Mucosa of descending colon (tissue), 3 donors: ENCODE measurements around the gene MPP1. TPM values are rescaled to one million over a fixed set of nuclear protein-coding genes. Genes with fewer than 3 reads are reported as not detected.

ENCODE experiments used
- ATAC-seq: fragments of 200-7000 bp; cut with Tn5 transposase; one replicate; pipeline ENCODE4 v1.9.1; 2020; ENCODE audit warnings: mild to moderate bottlenecking, moderate library complexity
- DNase-seq, 3 donors: peaks; one replicate each; pipeline ENCODE4 v3.0.0-alpha.2; 2020
- H3K36me3 ChIP-seq: fragments of 200-600 bp; one replicate; pipeline ENCODE4 v1.8.0; 2021; ENCODE audit warnings: low read depth, mild to moderate bottlenecking
- H3K4me1 ChIP-seq: fragments of 200-600 bp; one replicate; pipeline ENCODE4 v1.8.0; 2021; ENCODE audit warnings: low read depth, mild to moderate bottlenecking
- H3K4me3 ChIP-seq: fragments of 200-600 bp; one replicate; pipeline ENCODE4 v1.8.0; 2021; ENCODE audit warnings: mild to moderate bottlenecking
- H3K9me3 ChIP-seq: fragments of 200-600 bp; one replicate; pipeline ENCODE4 v1.8.0; 2021; ENCODE audit warnings: mild to moderate bottlenecking
- CTCF ChIP-seq: fragments of 200-600 bp; IDR thresholded peaks from one replicate; pipeline ENCODE4 v1.8.0; 2022; ENCODE audit warnings: antibody characterized with exemption, mild to moderate bottlenecking
- intact Hi-C, 2 donors: fragments of 100-400 bp; cut with DNase I in 1 of 2; cut with micrococcal nuclease in 1 of 2; formaldehyde crosslinking; loops; one replicate each; pipeline versions ENCODE4 v1.11.0 to v1.11.1; 2022; cut with DNase I, micrococcal nuclease
- long read RNA-seq, 2 donors: library from polyadenylated mRNA; unstranded; transcript quantifications; one replicate each; pipeline ENCODE4 v2.0.0, GENCODE V29; 2019 to 2021
- total RNA-seq, 3 donors: library from RNA; stranded (reverse); fragmentation: NEBNext Ultra II Directional in 2 of 3; extraction: Animal tissue kit (Norgen Biotek cat#: 25700) in 2 of 3; gene quantifications; one replicate each; pipeline versions ENCODE4 v1.2.1 to v1.2.4, GENCODE V29; 2021 to 2023
- donor health status: DM: no; HTN: no; CAD: no; lungs with moderate emphysema.
- donor health status: DM: no; HTN: no; CAD: no.
- donor health status: DM: no; HTN: yes; CAD: no.

MPP1 gene
- 10 to 100 TPM; 28.9 to 38.5 (median 37.3) TPM for total RNA-seq
- long read RNA-seq, donor 1, transcript MPP1-202 (12 exons, 2,042 nt), result major isoform, 28 of 34 reads
- long read RNA-seq, donor 1, partial matches to known transcripts, result 2 of 34 reads
- long read RNA-seq, donor 1, other reads (novel, unspliced or antisense), result 3 of 34 reads
- long read RNA-seq, donor 2, transcript MPP1-202 (12 exons, 2,042 nt), result major isoform, 36 of 44 reads
- long read RNA-seq, donor 2, partial matches to known transcripts, result 2 of 44 reads
- long read RNA-seq, donor 2, other reads (novel, unspliced or antisense), result 5 of 44 reads

- intact Hi-C loops, result no loop called here
- DNase-seq (peak; percentile 75 to 89 (median 86)), ATAC-seq (peak; percentile 98)
- TF ChIP-seq CTCF, result no peak
- no peaks in the 10 kb centered on the region for H3K9me3 ChIP-seq
- no peak within 1 kb of the TSS for H3K4me3 ChIP-seq
- H3K36me3 ChIP-seq, result no peaks in the 10 kb centered on the region
- peaks cover 9% of the 10 kb centered on the region for H3K4me1 ChIP-seq
Measured at GRCh38 chrX:154804957-154805695, at the start of gene MPP1. MPP1 (minus strand) TSS chrX:154805485; CDS start chrX:154805373, 112 bp downstream.

- intact Hi-C loops, result no loop called here
Measured at GRCh38 chrX:154850957-154851611, 45.8 kb upstream of the MPP1 start.

GRCh38 chrX:154840856-154841255 is 35.6 kb upstream of the MPP1 start:
- peak; percentile 51 for ATAC-seq
- intact Hi-C loops, result no loop called here
- no peak for DNase-seq
- no peaks in the 10 kb centered on the region for H3K9me3 ChIP-seq
- H3K4me1 ChIP-seq, result no peaks in the 10 kb centered on the region
- no peak overlapping the region for H3K4me3 ChIP-seq
- no peaks in the 10 kb centered on the region for H3K36me3 ChIP-seq
- TF ChIP-seq CTCF, result no peak

More at GRCh38 chrX:154850957-154851611, 45.8 kb upstream of the MPP1 start:
- DNase-seq, result no peak
- Histone ChIP-seq H3K9me3 (no peaks in the 10 kb centered on the region), H3K4me1 (no peaks in the 10 kb centered on the region), H3K4me3 (no peak overlapping the region), H3K36me3 (no peaks in the 10 kb centered on the region)
- ATAC-seq, result no peak
- TF ChIP-seq CTCF, result no peak

GRCh38 chrX:154836163-154836562 is 30.9 kb upstream of the MPP1 start:
- Histone ChIP-seq H3K9me3 (no peaks in the 10 kb centered on the region), H3K4me1 (no peaks in the 10 kb centered on the region), H3K4me3 (no peak overlapping the region), H3K36me3 (no peaks in the 10 kb centered on the region)
- ATAC-seq (no peak), DNase-seq (no peak)
- intact Hi-C loops, result no loop called here
- no peak for TF ChIP-seq CTCF

- Histone ChIP-seq H3K4me3 (no peak within 1 kb of the TSS), H3K4me1 (no peaks in the 10 kb centered on the region), H3K9me3 (no peaks in the 10 kb centered on the region), H3K36me3 (no peaks in the 10 kb centered on the region)
- intact Hi-C loops, result no loop called here
- TF ChIP-seq CTCF, result no peak
- DNase-seq (no peak), ATAC-seq (no peak)
Measured at GRCh38 chrX:154834562-154834961, 29.3 kb upstream of the MPP1 start, which contains the start of gene SMIM9. SMIM9 (minus strand) TSS chrX:154834662; CDS start chrX:154830856, 3,806 bp downstream.
